Measurements from ENCODE around the gene FUT8.
"Not testable (repeated sequence)": the region's sequence is repeated elsewhere in the genome, so short reads cannot be mapped to it uniquely, and the experiment has no call there.

The FUT8 gene

DNA sequence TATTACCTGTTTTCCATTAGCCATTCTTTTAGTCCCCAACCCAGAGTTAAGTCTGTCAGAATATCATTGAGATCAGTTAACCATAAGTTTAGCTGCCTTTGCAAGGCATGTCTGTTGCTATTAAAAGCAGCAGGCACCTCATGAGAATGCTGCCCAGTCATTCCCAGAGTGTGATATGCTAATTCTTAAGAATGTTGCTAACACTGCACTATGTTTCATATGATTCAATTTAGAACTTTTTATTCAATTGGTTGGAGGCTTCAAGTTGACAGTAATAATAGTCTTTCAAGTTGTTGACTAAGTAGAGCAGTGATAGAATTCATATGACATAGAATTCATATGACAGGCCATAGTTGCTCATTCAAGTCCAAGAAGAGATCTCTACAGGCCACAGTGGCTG, 292.3 kb downstream of the FUT8 start:
- DNase-seq (ENCODE audit: low read depth in 2 of 2): peak in 1 of 2 experiments; percentile 23

DNA sequence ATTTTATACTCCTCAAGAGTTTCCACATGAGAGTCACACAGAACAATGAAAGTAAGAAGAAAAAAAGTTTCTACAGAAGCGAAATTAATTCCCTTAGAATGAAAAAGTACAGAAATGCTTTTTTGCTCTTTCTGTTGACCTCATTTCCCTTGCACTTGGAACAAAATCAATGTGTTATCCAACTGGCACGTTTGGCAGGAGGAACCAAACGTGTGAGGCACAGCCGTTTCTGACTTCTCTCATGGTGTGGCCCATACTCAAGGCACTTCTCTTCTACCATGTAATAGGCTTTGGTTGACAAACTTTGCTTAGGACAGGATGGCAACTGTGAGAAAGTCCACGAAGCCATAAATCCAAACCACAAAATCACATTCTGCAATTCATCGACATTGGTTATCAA, 297.0 kb downstream of the FUT8 start:
- no peak for DNase-seq (ENCODE audit: low read depth in 2 of 2)

DNA sequence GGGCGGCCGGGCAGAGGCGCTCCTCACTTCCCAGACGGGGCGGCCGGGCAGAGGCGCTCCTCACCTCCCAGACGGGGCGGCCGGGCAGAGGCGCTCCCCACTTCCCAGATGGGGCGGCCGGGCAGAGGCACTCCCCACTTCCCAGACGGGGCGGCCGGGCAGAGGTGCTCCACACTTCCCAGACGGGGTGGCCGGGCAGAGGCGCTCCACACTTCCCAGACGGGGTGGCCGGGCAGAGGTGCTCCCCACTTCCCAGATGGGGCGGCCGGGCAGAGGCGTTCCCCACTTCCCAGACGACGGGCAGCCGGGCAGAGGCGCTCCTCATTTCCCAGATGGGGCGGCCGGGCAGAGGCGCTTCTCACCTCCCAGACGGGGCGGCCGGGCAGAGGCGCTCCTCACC, 304.3 kb downstream of the FUT8 start:
- not testable (repeated sequence) for DNase-seq (ENCODE audit: low read depth in 2 of 2)

DNA sequence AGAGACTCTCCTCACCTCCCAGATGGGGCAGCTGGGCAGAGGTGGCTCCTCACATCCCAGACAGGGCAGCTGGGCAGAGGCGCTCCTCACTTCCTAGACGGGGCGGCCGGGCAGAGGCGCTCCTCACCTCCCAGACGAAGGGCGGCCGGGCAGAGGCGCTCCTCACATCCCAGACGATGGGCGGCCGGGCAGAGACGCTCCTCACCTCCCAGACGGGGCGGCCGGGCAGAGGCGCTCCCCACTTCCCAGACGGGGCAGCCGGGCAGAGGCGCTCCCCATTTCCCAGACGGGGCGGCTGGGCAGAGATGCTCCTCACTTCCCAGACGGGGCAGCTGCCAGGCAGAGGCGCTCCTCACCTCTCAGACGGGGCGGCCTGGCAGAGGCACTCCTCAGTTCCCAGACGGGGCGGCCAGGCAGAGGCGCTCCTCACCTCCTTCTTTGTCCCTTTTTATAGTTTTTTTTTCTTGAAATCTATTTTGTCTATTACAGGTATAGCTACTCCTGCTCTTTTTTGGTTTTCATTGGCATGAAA, 304.9 kb downstream of the FUT8 start:
- DNase-seq (ENCODE audit: low read depth in 2 of 2): not testable (repeated sequence)

DNA sequence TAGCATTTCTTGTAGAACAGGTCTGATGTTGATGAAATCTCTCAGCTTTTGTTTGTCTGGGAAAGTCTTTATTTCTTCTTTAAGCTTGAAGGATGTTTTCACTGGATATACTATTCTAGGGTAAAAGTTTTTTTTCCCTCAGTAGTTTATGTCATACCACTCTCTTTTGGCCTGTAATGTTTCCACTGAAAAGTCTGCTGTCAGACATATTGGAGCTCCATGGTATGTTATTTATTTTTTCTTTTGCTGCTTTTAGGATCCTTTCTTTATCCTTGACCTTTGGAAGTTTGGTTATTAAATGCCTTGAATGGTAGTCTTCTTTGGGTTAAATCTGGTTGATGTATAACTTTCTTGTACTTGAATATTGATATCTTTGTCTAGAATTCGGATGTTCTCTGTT, 306.1 kb downstream of the FUT8 start:
- no peak for DNase-seq (ENCODE audit: low read depth in 2 of 2)

DNA sequence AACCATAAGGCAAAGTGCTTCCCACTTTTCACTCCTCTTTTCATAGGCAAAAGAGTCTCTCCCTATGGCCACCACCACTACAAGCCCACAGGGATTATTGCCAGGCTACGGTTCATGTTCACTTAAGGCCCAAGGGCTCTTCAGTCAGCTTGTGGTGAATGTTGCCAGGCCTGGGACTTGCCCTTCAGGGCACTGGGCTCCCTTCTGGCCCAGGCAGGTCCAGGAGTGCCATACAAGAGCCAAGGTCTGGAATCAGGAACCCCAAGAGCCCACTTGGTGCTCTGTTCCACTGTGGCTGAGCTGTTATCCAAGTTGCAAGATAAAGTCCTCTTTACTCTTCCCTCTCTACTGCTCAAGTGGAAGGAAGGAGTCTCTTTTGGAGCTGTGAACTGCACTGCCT, 307.6 kb downstream of the FUT8 start:
- DNase-seq (ENCODE audit: low read depth in 2 of 2): no peak

DNA sequence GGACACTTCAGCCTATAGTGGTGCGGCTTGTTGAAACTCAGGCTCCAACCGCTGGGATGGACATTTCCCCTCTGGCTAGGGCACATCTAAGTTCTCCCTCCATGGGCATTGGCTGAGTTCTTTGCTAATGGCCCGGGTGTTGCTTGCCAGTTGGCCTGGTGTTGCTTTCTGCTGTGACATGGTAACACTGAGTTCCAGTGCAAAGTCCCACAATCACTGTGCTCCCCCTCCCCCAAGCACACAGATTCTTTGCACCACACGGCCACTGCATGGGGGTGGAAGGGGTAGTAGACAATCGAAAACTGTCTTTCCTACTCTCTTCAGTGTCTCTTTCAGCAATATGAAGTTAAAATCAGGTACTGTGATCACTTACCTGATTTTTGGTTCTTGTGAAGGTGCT, 308.2 kb downstream of the FUT8 start:
- DNase-seq (ENCODE audit: low read depth in 2 of 2): no peak

DNA sequence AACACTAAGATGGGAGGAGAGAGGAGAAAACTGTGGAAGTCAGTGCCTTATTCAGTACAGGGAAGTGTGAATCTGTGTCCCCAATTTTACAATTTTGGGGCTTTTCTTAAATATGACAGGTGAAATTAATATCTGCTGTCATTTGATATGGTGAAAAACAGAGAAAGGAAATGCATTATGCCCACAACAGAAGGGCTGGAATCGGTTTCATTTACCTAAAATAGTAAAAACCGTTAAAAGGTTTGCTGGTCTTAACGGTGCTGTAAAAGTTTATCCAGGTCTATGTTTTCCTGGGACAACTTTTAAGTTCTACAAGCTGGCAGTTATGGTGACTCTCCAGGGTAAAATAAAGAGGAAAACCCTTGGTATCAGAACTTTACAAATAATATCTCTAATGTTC, 310.8 kb downstream of the FUT8 start:
- no peak for DNase-seq (ENCODE audit: low read depth in 2 of 2)

DNA sequence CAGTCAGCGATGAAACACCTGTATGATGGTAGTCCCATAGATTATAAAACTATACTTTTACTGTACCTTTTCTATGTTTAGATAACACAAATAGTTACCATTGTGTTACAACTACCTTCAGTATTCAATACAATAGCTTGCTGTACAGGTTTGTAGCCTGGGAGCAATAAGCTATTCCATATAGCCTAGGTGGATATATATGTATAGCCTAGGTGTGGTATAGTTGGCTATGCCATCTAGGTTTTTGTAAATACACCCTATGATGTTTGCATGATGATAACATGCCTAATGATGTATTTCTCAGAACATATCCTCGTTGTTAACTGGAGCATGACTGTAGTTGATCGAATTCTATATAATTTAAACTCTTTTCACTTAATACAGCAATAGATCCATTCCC, 316.1 kb downstream of the FUT8 start:
- no peak for DNase-seq (ENCODE audit: low read depth in 2 of 2)

DNA sequence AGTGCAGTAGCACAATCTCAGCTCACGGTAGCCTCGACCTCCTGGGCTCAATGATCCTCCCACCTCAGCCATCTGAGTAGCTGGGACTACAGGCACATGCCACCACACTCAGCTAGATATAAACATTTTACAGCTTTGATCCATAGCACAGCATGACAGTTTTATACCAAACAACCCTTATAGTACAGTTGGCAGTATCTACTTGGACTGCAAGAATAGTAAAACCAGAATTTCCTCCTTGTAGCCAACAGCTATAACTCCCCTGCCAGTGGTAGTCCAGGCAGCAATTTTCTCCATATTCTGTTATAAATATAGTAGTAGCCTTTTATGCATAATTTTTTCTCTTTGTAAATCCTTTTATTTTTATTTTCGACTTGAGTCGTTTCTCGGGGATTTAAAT, 317.0 kb downstream of the FUT8 start:
- no peak for DNase-seq (ENCODE audit: low read depth in 2 of 2)

DNA sequence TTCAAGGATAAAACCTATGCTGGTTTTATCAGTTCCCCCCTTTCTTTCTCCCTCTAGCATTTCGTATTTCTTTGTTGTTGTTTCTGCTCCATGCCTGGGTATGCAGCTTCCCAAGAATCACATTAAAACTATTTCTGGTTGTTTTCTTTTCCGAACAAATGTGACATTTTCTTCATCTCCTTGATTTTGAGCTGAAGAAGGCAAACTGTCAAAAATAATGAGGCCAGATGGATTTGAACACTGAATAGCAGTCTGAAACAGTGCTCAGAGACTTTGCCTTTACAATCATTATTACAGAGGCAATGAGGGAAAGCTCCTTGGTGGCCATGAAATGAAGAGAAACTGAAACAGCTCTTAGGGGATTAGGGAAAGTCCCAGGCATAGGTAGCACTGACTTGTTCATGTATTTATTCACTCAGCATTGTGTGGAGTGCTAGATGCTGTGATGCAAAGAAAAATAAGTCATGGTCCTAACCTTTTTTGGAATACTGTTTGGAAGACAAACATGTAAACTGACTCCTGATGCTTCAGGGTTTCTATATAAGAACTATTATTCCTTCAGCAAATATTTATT, 319.5 kb downstream of the FUT8 start:
- DNase-seq (ENCODE audit: low read depth in 2 of 2): no peak

DNA sequence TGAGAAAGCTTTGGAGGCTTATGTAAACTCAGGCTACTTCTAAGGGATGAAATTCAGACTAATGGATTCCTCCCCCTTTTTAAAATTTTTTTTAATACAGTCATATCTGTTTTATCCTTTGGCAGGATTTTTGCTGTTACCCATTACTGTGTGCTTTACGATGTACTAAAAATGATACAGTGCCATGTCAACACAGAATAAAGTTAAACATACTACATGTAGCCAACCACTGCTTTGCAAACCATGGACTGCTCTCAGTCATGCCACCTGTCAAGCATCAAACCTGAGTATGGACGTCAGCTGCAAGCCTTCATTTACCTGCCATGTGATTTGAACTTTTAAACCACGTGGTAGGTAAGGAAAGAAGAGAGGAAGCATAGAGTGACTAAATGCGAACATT, 325.8 kb downstream of the FUT8 start:
- no peak for DNase-seq (ENCODE audit: low read depth in 2 of 2)

DNA sequence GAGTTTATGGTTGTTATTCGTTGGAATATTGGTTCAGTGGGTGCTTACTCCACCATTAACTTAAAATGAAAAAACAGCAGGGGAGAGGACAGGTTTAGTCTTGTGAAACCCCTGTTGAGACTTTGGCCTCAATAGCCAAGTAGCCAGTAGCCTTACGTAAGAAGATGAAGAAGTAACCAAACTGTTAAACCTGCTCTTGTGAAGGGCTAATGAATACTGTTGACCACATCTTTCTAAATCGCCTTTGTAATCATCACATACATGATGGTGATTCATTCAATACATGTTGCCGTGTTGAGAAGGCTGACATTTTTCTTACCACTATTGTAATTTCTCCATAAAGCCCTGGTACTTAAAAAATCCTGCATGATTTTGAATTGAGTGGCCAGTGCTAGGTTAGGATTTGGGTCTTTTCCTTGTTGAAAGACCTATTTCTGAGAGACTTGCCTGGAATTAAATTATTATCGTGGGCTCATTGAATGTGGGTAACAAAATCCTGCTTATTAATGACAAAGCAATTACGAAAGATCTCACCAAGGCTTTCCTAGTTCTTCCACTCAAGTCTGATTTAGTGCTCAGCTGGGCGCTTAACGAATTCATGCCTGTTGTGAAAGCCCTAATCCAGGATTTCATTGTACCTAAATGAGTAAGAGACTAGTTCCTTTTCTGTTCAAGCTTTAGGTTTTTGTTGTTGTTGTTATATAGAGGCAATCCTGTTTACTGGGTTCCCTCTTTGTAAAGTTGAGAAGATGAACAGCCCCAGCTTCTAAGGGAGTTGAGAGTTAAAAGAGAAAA, 333.1 kb downstream of the FUT8 start:
- no peak for DNase-seq (ENCODE audit: low read depth in 2 of 2)

DNA sequence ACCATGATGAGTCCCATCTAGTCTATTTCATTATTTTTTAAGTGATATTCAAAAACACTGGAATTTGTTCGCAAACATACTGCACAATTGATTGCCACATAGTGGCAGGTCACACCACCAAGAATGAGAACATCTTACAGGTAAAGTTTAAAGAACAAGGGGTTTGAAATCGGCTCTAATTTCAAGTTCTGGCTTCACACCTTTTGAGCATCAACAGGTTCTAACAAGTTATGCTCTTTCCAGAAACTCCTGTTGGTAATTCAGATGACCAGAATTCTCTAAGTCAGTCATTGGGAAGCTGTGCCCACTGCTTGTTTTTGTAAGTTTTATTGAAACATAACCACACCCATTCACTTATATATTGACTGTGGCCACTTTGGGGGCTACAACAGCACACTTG, 336.3 kb downstream of the FUT8 start:
- DNase-seq (ENCODE audit: low read depth in 2 of 2): no peak

DNA sequence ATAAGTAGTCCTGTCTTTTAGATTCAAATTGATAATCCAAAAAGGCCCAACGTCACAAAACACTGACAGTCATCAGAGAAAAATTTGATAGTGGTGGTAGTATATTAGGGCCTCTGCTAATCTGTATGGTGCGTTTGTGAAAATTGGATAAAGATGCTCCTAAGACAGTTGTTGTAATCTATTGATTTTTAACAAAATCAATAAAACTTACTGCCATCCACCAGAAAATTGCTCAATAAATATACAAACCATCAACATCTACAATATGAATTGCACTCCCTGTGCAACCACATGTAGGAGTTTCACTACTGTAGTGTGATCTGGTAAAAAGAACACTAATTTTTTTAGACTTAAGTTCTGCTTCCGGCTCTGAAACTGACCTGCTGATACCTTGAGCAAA, 336.8 kb downstream of the FUT8 start:
- DNase-seq (ENCODE audit: low read depth in 2 of 2): no peak

DNA sequence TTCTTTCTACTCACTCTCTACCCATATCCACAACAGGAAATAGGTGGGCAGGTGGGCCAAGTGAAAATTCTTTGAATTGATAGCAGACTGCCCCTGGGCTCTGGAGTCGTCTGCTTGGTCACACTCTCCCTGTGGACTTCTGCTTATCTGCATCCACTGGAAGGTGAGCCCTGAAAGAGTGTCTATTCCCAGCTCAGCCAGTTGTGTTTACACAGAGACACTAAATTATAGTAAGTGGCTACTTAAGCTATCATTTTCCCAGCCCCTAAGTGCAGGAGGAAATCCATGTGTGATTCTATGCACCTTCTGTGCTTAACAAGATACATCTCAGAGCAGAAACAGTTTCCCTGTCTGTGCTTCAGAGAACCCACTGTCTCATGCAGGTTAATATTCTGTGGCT, 338.4 kb downstream of the FUT8 start:
- DNase-seq (ENCODE audit: low read depth in 2 of 2): no peak

DNA sequence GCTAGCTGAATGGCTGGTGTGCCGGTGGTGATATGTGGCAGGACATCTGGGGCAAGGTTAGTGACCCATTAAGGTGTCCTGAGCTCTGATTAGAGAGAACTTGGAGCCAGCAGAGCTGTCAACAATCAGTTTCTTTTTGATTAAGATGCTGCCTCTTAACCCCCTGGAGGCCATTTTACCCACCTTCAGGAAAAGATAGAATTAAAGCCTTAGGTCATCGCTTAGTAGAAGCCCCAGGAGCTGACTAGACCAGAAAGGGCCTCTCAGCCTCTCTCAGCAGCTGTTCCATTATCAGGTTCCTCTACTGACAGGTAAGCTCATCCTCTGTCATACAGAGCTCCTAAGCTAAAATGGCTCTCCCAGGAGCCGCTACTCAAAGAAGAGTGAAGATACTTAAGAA, 339.0 kb downstream of the FUT8 start:
- no peak for DNase-seq (ENCODE audit: low read depth in 2 of 2)

DNA sequence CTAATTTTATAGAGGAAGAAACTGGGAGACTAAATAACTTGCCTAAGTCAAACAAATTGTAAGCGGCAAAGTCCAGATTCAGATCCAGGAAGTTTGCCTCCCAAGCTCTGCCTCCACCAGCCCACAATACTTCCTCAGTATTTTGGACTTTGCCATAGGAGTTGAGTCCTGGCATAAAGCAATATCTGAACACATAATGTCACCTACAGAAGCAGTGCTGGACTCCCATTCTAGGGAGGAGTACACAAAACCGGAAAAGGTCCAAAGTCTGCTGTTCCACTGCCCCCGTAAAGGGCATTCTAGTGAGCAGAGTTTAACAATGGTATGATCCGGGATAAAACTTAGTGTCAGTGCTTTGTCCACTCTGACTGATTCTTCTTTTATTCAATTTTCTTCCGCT, 340.5 kb downstream of the FUT8 start:
- no peak for DNase-seq (ENCODE audit: low read depth in 2 of 2)

DNA sequence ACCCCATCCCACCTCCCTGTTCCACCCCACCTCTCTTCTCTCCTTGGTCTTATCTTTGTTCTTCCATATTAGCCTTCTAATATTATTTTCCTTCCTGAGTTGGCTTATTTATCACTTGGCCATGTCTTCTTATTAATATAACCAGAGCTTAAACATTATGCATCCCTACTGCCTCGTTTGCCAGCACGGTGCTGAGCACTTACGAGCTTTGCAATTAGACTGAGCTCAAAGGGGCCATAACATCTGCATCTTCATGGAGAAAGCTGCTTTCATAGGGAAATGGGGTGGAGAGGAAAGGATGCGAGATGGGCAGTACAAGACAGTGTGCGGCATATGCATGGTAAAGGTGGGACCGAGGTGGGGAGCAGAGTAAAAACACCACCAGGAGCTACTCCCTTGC, 342.8 kb downstream of the FUT8 start:
- no peak for DNase-seq (ENCODE audit: low read depth in 2 of 2)

DNA sequence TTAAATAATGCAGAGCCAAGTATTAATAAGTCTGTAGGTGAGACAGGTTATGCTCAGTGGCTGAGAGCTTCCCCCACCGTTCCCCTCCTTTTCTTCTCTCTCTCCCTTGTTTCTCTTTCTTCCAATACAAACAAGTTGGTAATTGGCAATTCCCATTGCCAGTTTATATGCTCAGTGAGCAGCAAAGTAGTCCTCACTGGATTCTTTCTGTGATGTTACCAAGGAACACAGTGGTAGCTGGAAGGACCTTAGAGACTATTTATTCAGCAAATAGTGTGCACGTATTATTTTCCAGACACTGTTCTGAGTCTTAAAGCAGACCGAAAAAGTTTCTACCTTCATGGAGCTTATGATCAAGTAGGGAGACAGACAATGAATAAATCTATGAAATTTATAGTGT, 344.4 kb downstream of the FUT8 start:
- DNase-seq (ENCODE audit: low read depth in 2 of 2): no peak

DNA sequence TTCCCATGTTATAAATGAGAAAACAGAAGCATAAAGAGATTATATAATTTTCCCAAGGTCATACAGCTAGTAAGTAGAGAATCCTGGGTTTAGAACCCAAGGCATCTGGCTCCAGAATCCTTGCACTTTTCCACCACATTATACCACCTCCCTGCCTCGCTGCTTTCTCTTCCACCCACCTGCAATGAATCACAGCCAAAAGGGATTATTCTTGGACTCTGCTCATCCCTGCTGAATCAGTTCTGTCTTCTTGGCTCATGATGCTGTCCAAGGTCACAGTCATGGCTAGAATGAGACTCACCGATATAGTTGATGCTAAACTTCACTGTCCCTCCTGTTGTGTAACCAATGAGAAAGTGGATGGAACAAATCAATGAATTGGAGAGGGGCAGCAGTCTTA, 356.6 kb downstream of the FUT8 start:
- no peak for DNase-seq (ENCODE audit: low read depth in 2 of 2)

DNA sequence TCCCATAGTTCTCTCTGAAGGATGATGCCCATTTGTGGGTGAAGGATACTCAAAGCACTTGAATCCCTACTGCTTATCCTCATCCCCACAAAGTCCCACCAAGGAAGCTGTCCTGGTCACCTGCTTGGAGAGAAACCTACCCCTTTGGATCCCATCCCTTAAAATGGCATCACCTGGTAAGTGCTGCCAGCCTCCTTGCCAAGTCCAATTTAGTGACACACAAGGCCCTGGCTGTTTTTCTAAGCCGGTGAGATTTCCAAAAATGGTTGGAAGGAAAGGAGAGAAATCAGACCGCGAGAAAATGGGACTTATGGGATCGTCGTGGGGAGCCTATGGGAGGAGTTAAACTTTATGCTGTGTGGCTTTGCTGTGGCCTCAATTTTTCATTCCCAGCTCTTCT, 358.2 kb downstream of the FUT8 start:
- no peak for DNase-seq (ENCODE audit: low read depth in 2 of 2)

DNA sequence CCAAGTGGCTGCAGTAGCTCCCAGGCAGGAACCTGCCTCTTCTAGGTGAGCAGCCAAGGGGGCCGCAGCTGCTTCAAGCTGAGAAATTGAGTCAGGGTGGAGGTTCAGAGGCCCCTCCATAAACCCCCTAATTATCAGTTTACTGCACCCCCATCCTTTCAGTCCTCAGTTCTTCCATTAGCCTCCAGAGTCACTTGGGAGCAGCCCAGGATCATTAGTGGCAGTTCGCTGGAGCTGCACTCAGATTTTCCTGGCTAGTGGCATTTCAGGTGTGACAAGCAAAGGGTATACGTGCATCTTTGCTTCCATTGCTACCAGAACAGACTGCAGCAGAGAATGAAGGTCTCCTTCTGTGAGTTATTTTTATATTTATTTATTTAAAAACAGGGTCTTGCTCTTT, 358.7 kb downstream of the FUT8 start:
- no peak for DNase-seq (ENCODE audit: low read depth in 2 of 2)

DNA sequence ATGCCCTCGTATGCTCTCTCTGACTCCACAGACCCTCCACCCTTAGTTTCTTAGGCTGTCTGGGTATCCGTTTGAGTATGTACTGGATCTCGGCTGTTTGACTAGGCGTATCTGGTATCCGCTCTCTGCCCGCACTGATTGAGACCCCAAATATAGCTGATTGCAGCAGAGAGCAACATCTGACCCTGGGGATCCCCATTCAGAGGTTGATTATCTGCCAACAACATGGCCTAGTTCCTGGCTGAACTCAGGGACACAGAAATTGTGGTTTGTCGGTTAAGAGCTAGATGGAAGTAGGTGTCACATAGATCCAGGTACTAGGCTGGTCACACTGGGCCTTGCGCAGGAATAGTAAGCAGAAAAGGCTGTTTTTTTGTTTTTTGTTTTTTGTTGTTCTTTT, 359.9 kb downstream of the FUT8 start:
- DNase-seq (ENCODE audit: low read depth in 2 of 2): no peak
